WTC11 (cell line): ENCODE data around the gene CD96. TPM values are rescaled to one million over a fixed set of nuclear protein-coding genes. Genes with fewer than 3 reads are reported as not detected.

Experiments used
- ATAC-seq: fragments of 200-7000 bp; cut with Tn5 transposase; 2 replicates; pipeline ENCODE4 v1.10.0; 2021; ENCODE audit warnings: mild to moderate bottlenecking, moderate library complexity
- CTCF ChIA-PET: fragments of 300-600 bp; sonication (Branson Sonifier 250); formaldehyde crosslinking; loops from one replicate; lab custom pipeline; 2021; ENCODE audit warnings: antibody characterized with exemption; lab: Charles Lee
- POLR2A ChIA-PET: fragments of 350-600 bp; sonication (Branson Sonifier 250); formaldehyde crosslinking; loops from one replicate; lab custom pipeline; 2021; ENCODE audit warnings: antibody characterized with exemption; lab: Charles Lee
- DNase-seq: peaks from one replicate; pipeline ENCODE4 v3.0.0; 2021; ENCODE audit warnings: low spot score
- H3K27ac Mint-ChIP-seq: 2 replicates; pipeline ENCODE4 v1.8.0; 2021; ENCODE audit warnings: mixed read lengths
- H3K27me3 Mint-ChIP-seq: 2 replicates; pipeline ENCODE4 v1.8.0; 2021; ENCODE audit warnings: low read depth, mild to moderate bottlenecking, moderate library complexity, mixed read lengths
- H3K36me3 Mint-ChIP-seq: 2 replicates; pipeline ENCODE4 v1.8.0; 2021; ENCODE audit warnings: mixed read lengths
- H3K4me1 Mint-ChIP-seq: 2 replicates; pipeline ENCODE4 v1.8.0; 2022; ENCODE audit warnings: mixed read lengths
- H3K4me3 Mint-ChIP-seq: 2 replicates; pipeline ENCODE4 v1.8.0; 2021; ENCODE audit warnings: mild to moderate bottlenecking, moderate library complexity, mixed read lengths
- H3K9me3 Mint-ChIP-seq: 2 replicates; pipeline ENCODE4 v1.8.0; 2021; ENCODE audit warnings: mixed read lengths
- ATF3 ChIP-seq: sonication (generic); formaldehyde crosslinking; conservative IDR thresholded peaks from 2 replicates; pipeline ENCODE4 v1.8.1; 2022; ENCODE audit warnings: mild to moderate bottlenecking, missing genetic modification reagents
- ATF6 ChIP-seq: sonication (generic); formaldehyde crosslinking; IDR thresholded peaks from 2 replicates; pipeline ENCODE4 v1.8.1; 2023; ENCODE audit warnings: mild to moderate bottlenecking, missing genetic modification reagents
- CDX4 ChIP-seq: fragments of 250-450 bp; sonication (Bioruptor Pico); IDR thresholded peaks from 2 replicates; pipeline ENCODE4 v1.9.0; 2021; ENCODE audit warnings: moderate library complexity, mild to moderate bottlenecking, inconsistent platforms, borderline replicate concordance
- E2F1 ChIP-seq: sonication (generic); formaldehyde crosslinking; IDR thresholded peaks from 2 replicates; pipeline ENCODE4 v1.8.0; 2022; ENCODE audit warnings: mild to moderate bottlenecking, missing genetic modification reagents
- E2F5 ChIP-seq: sonication (generic); formaldehyde crosslinking; IDR thresholded peaks from 2 replicates; pipeline ENCODE4 v1.8.1; 2022; ENCODE audit warnings: mild to moderate bottlenecking, moderate library complexity, missing genetic modification reagents
- GABPB1 ChIP-seq: sonication (generic); formaldehyde crosslinking; IDR thresholded peaks from 2 replicates; pipeline ENCODE4 v1.8.1; 2023; ENCODE audit warnings: mild to moderate bottlenecking, missing genetic modification reagents
- GRHL2 ChIP-seq: fragments of 250-450 bp; sonication (Bioruptor Pico); IDR thresholded peaks from 2 replicates; pipeline ENCODE4 v1.8.0; 2022; ENCODE audit warnings: mild to moderate bottlenecking, moderate library complexity; ENCODE audit not compliant: insufficient replicate concordance, severe bottlenecking
- HMGA2 ChIP-seq: fragments of 250-450 bp; sonication (Bioruptor Pico); IDR thresholded peaks from 2 replicates; pipeline ENCODE4 v1.4.0; 2021; ENCODE audit warnings: mild to moderate bottlenecking, moderate library complexity
- JUN ChIP-seq: sonication (generic); formaldehyde crosslinking; IDR thresholded peaks from 2 replicates; pipeline ENCODE4 v1.8.0; 2023; ENCODE audit warnings: mild to moderate bottlenecking, missing genetic modification reagents
- MXD4 ChIP-seq: fragments of 250-450 bp; sonication (Bioruptor Pico); IDR thresholded peaks from 2 replicates; pipeline ENCODE4 v1.8.0; 2021; ENCODE audit warnings: mild to moderate bottlenecking, moderate library complexity, borderline replicate concordance
- NFATC4 ChIP-seq: fragments of 250-450 bp; sonication (Bioruptor Pico); IDR thresholded peaks from 2 replicates; pipeline ENCODE4 v1.9.0; 2021; ENCODE audit warnings: mild to moderate bottlenecking
- NR3C1 ChIP-seq: sonication (generic); formaldehyde crosslinking; conservative IDR thresholded peaks from 2 replicates; pipeline ENCODE4 v1.8.1; 2023; ENCODE audit warnings: low read depth, mild to moderate bottlenecking, missing genetic modification reagents
- RELA ChIP-seq: sonication (generic); formaldehyde crosslinking; IDR thresholded peaks from 2 replicates; pipeline ENCODE4 v1.8.1; 2022; ENCODE audit warnings: missing genetic modification reagents, mild to moderate bottlenecking, borderline replicate concordance
- TEAD1 ChIP-seq: sonication (generic); formaldehyde crosslinking; IDR thresholded peaks from 2 replicates; pipeline ENCODE4 v1.8.0; 2022; ENCODE audit warnings: mild to moderate bottlenecking, missing genetic modification reagents
- USF1 ChIP-seq: sonication (generic); formaldehyde crosslinking; IDR thresholded peaks from 2 replicates; pipeline ENCODE4 v1.8.0; 2022; ENCODE audit warnings: mild to moderate bottlenecking, missing genetic modification reagents
- ZNF219 ChIP-seq: sonication (generic); formaldehyde crosslinking; IDR thresholded peaks from 2 replicates; pipeline ENCODE4 v1.8.0; 2023; ENCODE audit warnings: missing genetic modification reagents, mild to moderate bottlenecking, borderline replicate concordance
- ZNF281 ChIP-seq: sonication (generic); formaldehyde crosslinking; IDR thresholded peaks from 2 replicates; pipeline ENCODE4 v1.8.0; 2023; ENCODE audit warnings: mild to moderate bottlenecking, missing genetic modification reagents
- ZNF423 ChIP-seq: fragments of 250-450 bp; sonication (Bioruptor Pico); IDR thresholded peaks from 2 replicates; pipeline ENCODE4 v2.1.2; 2022; ENCODE audit warnings: mild to moderate bottlenecking, moderate library complexity
- ZNF425 ChIP-seq: fragments of 250-450 bp; sonication (Bioruptor Pico); conservative IDR thresholded peaks from 2 replicates; pipeline ENCODE4 v1.9.0; 2021; ENCODE audit warnings: mild to moderate bottlenecking
- ZNF512 ChIP-seq: sonication (generic); formaldehyde crosslinking; IDR thresholded peaks from 2 replicates; pipeline ENCODE4 v1.8.1; 2022; ENCODE audit warnings: missing genetic modification reagents, borderline replicate concordance
- total RNA-seq: library from RNA; stranded (reverse); gene quantifications from 3 replicates; pipeline ENCODE4 v1.2.3, GENCODE V29; 2021

The CD96 gene
- total RNA-seq, 1 experiment from 2014 or later, result 0.33 TPM

- no peak overlapping the region for H3K4me3 Mint-ChIP-seq
- H3K36me3 Mint-ChIP-seq, result no peaks in the 10 kb centered on the region
- H3K4me1 Mint-ChIP-seq, result peaks cover 1% of the 10 kb centered on the region; the same call in 1 of the 2 replicates
- no peak for ATAC-seq
- no peak for DNase-seq
- CTCF ChIA-PET, result no interaction called here
- TF ChIP-seq USF1 (CRISPR knock-in tag), result no peak
- TF ChIP-seq NFATC4 (CRISPR knock-in tag), result no peak
- no peaks in the 10 kb centered on the region for H3K9me3 Mint-ChIP-seq
- no peak overlapping the region for H3K27ac Mint-ChIP-seq
- H3K27me3 Mint-ChIP-seq, result no peaks in the 10 kb centered on the region
- POLR2A ChIA-PET, result no interaction called here
These were observed 26.4 kb downstream of the CD96 start for GRCh38 chr3:111568355-111568754.

GRCh38 chr3:111568911-111569310 is 26.9 kb downstream of the CD96 start:
- ATAC-seq, result no peak
- no peaks in the 10 kb centered on the region for H3K36me3 Mint-ChIP-seq

More at GRCh38 chr3:111568911-111569310, 26.9 kb downstream of the CD96 start:
- CTCF ChIA-PET, result no interaction called here
- DNase-seq, result no peak
- Mint-ChIP-seq H3K4me3 (no peak overlapping the region), H3K27me3 (no peaks in the 10 kb centered on the region), H3K4me1 (no peaks in the 10 kb centered on the region), H3K27ac (no peak overlapping the region), H3K9me3 (no peaks in the 10 kb centered on the region)
- POLR2A ChIA-PET, result no interaction called here
- TF ChIP-seq CDX4 (CRISPR knock-in tag) (no peak), ATF6 (CRISPR knock-in tag) (no peak), E2F1 (CRISPR knock-in tag) (no peak), E2F5 (CRISPR knock-in tag) (no peak), ZNF425 (CRISPR knock-in tag) (no peak), GABPB1 (CRISPR knock-in tag) (no peak), ZNF423 (CRISPR knock-in tag) (no peak), MXD4 (CRISPR knock-in tag) (no peak), HMGA2 (CRISPR knock-in tag) (no peak), TEAD1 (CRISPR knock-in tag) (no peak), RELA (CRISPR knock-in tag) (no peak), ATF3 (no peak), NR3C1 (CRISPR knock-in tag) (no peak), JUN (CRISPR knock-in tag) (no peak), GRHL2 (CRISPR knock-in tag) (no peak), ZNF512 (CRISPR knock-in tag) (no peak), ZNF219 (CRISPR knock-in tag) (no peak), ZNF281 (CRISPR knock-in tag) (no peak)
